Measurements from ENCODE around the gene USP32.
"Not testable (repeated sequence)": the region's sequence is repeated elsewhere in the genome, so short reads cannot be mapped to it uniquely, and the experiment has no call there.

USP32 gene, protein sequence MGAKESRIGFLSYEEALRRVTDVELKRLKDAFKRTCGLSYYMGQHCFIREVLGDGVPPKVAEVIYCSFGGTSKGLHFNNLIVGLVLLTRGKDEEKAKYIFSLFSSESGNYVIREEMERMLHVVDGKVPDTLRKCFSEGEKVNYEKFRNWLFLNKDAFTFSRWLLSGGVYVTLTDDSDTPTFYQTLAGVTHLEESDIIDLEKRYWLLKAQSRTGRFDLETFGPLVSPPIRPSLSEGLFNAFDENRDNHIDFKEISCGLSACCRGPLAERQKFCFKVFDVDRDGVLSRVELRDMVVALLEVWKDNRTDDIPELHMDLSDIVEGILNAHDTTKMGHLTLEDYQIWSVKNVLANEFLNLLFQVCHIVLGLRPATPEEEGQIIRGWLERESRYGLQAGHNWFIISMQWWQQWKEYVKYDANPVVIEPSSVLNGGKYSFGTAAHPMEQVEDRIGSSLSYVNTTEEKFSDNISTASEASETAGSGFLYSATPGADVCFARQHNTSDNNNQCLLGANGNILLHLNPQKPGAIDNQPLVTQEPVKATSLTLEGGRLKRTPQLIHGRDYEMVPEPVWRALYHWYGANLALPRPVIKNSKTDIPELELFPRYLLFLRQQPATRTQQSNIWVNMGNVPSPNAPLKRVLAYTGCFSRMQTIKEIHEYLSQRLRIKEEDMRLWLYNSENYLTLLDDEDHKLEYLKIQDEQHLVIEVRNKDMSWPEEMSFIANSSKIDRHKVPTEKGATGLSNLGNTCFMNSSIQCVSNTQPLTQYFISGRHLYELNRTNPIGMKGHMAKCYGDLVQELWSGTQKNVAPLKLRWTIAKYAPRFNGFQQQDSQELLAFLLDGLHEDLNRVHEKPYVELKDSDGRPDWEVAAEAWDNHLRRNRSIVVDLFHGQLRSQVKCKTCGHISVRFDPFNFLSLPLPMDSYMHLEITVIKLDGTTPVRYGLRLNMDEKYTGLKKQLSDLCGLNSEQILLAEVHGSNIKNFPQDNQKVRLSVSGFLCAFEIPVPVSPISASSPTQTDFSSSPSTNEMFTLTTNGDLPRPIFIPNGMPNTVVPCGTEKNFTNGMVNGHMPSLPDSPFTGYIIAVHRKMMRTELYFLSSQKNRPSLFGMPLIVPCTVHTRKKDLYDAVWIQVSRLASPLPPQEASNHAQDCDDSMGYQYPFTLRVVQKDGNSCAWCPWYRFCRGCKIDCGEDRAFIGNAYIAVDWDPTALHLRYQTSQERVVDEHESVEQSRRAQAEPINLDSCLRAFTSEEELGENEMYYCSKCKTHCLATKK (N-terminal part only)

DNA sequence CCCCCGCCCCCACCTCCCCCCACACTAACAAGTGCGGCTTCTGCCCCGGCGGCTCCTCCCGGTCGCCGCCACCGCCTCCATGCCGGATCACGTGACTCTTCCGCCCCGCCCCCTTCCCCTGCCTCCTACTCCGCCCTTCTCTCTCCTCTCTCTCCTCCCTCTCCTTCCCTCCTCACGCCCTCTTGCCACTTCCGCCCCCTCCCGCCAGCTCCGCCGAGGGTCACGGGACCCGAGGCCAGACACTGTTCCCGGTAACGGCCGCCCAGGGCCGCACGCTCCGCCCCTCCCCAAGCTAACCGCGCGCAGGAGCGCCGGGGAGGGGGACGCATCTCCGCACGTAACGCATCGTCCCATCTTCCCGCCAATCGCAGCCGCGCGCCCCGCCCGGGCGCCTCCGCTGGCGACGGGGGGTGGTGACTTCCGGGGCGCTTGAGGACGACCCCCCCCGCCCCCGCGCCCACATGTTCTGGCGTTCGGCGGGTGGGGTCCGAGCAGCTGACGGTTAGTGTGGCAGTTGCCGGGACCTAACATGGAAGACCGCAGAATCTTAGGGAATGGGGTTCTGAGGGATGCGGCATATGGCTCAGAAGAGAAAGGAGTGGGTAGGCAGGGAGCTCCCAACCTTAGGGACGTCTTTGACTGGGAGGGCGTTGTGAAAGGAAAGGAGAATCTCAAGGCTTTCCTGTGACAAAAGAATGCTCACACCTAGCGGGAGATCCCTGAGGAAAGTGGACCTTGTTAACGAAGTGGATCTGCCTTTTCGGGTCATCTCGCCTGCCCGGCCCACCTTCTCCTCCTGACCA lies at the start of gene USP32:
Gene USP32, minus strand, starts transcription at position 92 of the 803 bp plus-strand sequence. CDS start 194 bp downstream, outside the sequence.
- peak; percentile 98 for DNase-seq

DNA sequence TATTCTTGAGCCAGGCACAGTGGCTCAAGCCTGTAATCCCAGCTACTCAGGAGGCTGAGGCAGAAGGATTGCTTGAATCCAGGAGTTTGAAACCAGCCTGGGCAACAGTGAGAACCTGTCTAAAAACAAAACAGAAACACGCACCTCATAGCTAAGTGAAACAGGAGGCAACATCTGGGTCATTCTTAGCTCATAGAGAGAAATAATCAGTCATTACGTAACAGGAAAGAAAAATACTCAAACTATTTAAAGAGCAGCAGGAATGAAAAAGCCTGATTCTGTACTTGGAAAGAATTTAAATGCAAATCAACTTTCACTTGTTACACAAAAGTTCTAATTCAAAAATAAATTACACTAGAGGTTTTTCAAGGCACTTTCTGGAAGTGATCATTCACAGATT lies 47.6 kb upstream of the USP32 start:
- DNase-seq: no peak

DNA sequence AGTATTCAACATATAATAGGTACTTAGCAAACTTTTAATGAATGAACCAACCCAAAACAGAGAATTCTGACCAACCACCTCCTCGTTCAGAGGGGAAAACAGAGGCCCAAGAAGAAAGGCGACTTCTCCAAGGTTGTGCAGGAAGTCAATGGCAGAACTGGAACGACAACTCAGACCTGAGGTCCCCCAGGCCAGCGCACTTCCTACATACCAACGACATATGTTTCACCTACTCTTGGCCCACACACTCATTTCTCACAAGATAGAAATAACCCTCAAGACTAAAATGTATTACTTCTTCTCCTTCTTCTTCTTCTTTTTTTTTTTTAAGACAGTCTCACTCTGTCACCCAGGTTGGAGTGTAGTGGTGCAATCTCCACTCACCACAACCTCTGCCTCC lies 44.7 kb upstream of the USP32 start:
- no peak for DNase-seq

DNA sequence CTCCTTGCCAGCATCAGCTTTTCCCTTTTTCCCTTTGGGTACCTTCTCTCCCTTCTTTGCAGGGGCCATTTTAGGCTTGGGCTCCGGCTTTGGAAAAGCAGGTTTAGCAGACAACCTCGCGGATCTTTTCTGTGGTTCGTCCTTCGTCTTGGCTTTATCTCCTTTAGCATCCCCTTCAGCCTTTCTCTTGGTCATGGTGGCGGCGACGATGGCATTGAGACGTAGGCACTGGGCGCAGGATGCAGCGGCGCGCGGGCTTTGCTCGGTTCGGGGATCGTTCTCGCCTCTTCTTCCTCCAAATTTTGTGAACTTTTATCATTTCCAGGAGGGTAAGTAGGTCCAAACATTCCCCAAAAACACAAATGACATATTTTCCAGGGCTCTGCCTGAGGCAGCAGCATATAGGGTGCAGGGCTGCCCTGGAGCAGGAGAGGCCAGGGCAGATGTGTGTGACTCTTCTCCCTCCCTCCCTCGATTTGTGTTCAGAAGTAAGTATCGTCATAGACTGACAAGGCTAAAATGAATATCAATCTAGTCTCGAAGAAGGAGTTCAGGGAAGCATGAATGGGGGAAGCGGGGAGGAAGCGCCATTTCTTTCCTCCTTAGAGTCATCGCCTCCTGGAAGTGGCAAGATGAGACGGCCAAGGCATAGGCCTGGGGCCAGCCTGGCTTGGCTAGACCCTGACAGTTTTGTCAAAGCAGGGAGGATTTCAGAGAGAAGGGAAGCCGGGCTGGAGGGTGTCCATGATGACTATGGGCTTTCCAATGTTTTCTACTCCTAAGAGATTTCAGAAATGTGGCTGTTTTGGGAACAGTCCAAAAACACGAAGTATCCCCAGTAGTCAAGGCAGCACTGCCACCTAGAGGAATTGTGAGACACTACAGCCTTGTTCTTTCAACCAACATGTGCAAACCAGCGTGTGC lies 43.6 kb upstream of the USP32 start:
- peak; percentile 81 for DNase-seq

DNA sequence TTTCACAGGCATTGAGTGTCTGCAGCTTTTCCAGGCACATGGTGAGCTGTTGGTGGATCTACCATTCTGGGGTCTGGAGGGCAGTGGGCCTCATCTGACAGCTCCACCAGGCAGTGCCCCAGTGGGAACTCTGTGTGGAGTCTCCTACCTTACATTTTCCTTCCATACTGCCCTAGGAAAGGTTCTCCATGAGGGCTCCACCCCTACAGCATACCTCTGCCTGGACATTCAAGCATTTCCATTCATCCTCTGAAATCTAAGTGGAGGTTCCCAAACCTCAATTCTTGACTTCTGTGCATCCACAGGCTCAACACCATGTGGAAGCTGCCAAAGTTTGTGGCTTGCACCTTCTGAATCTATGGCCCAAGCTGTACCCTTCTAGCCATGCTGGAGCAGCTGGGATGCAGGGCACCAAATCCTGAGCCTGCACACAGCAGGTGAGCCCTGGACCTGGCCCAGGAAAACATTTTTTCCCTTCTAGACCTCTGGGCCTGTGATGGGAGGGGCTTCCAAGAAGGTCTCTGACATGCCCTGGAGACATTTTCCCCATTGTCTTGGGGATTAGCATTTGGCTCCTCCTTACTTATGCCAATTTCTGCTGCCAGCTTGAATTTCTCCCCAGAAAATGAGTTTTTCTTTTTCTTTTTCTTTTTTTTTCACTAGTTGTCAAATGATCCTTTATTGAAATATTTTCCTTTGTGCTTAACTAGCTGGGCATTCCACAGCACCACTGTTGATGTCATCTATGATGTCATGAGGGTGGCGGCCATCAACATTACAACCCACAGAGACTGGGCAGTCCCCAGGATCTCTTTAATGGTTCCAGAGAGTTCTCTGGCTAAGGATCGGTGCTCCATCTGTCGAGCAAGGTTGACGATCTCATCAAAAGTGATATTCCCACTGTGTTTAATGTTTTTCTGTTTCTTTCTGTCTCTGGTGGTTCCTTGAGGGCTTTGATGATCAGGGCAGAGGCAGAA lies 41.4 kb upstream of the USP32 start:
- peak; percentile 2 for DNase-seq

DNA sequence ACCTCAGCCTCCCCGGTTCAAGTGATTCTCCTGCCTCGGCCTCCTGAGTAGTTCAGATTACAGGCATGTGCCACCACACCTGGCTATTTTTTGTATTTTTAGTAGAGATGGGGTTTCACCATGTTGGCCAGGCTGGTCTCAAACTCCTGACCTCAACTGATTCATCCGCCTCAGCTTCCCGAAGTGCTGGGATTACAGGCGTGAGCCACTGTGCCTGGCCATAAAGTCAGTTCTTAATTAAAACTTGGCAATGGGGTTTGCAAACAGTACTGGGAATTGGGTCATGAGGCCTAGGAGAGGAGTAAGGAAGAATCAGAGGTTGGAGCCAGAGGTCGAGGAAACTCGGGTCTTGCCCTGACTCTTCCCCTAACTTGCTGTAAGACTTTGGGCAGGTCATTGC lies 38.6 kb upstream of the USP32 start:
- DNase-seq: not testable (repeated sequence)

DNA sequence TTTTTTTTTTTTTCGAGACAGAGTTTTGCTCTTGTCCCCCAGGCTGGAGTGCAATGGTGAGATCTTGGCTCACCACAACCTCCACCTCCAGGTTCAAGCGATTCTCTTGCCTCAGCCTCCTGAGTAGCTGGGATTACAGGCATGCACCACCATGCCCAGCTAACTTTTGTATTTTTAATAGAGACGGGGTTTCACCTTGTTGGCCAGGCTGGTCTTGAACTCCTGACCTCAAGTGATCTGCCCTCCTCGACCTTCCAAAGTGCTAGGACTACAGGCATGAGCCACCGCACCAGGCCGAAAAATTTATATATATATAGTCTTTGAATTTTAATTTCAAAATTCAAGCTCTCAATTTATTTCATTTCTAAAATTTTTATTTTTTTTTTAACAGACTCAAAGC lies 36.6 kb upstream of the USP32 start:
- not testable (repeated sequence) for DNase-seq

DNA sequence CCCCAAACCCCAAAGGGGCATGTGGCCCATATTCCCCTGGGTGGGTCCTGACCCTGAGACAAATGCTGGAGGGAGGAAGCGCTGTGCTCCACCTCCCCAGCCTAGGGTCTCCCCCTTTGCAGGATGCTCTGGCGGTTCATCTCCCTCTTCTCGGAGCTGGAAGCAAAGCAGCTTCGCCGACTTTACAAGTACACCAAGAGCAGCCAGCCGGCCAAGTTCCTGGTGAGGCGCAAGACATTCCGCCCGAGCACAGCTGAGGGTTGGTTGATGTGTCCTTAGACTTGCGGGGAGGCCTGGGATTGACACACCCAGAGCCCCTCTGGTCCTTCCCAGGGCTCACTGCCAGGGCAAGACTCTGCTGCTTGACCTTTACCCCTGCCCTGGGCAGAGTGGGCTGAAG lies 34.7 kb upstream of the USP32 start:
- DNase-seq: no peak

DNA sequence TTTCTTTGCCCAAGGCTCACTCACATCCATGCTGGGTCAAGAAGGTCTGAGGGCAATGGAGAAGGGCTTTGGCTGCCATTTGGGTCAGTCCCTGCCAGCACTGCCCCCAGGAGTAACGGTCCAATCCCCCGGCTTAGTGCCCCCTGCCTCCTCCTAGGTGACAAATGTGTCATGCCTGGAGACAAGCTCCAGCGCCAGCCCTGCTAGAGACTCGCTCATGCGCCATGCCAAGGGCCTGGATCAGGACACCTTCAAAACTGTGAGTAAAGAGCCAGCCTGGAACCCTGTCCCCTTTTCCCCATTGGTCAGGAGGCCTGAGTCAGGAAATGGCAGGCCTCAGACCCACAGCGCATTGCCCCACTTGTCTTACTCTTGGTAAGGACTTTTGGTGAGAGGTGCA lies 33.7 kb upstream of the USP32 start:
- no peak for DNase-seq

DNA sequence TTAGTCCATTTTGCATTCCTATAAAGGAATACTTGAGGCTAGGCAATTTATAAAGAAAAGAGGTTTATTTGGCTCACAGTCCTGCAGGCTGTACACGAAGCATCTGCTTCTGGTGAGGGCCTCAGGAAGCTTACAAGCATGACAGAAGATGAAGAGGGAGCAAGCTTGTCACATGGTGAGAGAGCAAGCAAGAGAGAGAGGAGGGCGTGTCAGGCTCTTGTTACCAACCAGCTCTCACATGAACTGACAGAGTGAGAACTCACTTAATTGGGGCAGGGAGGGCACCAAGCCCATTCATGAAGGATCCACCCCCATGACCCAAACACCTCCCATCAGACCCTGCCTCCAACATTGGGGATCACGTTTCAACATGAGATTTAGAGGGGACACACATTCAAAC lies 31.9 kb upstream of the USP32 start:
- no peak for DNase-seq

DNA sequence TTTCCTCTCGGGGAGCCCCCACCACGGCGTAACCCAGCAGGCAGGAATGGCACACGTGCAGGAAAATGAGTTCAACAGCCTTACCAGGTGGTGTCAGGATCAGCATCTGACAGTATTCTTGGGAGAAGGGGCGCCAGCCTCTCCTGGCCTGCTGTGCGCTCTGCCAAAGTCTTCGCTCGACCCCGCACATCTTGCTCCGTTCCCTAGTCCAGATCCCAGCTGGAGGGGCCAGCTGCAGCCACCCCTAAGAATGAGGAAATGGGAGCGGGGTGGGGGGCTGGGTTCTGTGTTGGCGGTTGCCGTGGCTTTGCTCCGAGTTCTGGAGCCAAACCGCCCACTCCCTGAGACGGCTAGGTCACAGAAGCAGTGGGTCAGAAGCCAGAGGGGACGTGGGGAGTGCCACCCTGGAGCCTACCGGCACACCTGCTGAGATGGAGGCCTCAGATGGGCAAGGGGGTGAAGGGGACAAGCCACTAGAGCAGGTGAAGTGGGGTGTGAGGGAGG lies 30.3 kb upstream of the USP32 start, which contains the start of gene CHCT1:
Gene CHCT1, plus strand, starts transcription at position 328 of the 504 bp plus-strand sequence. Its CDS starts 104 bp downstream, at position 432.
- no peak for DNase-seq

DNA sequence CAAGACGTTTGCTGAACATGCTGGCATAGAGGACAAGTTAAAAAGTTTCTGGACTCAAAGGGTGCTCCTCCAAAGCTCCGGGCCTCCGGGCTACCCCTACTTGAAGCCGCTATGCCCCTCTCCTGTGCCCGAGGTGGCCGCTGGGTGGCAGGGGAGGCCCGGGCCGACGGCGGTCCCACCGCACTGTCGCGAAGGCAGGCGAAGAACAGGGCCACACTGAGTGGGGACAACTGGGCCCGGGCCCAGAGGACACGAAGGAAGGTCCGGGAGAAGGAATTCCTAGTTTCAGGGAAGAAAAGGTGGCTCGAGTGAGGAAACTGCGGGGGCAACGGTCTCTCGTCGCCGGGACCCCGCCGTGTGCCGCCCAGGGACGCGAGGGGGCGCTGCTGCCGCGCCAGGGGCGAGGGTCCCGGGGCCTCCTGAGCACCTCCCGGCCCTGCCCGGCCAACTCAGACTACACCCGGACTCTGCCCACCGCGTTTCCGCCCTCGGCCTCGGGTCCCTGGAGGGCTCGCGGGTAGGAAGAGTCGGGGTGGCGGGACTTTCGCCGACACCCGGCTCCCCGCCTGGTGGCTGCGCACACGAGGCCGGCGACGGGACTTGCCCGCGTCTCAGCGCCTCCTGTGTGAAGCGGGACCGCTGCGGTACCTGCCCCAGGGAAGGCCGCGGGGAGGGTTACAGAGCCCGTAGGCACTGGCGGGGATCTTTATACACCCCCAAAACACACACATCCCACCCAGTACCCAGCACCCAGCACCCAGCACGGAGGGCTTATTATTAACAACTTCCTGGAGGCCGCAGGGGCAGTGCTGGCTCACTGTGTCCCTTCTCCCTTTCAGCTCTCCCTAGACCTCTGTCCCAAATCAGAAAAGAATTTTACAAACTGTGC lies 29.6 kb upstream of the USP32 start:
- peak; percentile 85 for DNase-seq

DNA sequence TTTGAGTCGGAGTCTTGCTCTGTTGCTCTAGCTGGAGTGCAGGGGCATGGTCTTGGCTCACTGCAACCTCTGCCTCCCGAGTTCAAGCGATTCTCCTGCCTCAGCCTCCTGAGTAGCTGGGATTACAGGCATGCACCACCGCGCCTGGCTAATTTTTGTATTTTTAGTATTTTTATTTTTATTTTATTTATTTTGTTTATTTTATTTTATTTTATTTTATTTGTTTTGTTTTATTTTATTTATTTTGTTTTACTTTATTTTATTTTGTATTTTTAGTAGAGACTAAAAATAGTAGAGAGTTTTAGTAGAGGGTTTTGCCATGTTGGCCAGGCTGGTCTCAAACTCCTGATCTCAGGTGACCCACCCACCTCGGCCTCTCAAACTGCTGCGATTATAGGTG lies 27.9 kb upstream of the USP32 start:
- not testable (repeated sequence) for DNase-seq

DNA sequence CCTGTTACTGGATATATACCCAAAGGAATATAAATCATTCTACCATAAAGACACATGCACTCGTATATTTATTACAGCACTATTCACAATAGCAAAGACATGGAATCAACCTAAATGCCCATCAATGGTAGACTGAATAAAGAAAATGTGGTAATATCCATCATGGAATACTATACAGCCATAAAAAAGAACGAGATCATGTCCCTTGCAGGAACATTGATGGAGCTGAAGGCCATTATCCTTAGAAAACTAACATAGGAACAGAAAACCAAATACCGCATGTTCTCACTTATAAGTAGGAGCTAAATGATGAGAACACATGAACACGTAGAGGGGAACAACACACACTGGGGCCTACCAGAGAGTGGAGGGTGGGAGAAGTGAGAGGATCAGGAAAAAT lies 27.1 kb upstream of the USP32 start:
- not testable (repeated sequence) for DNase-seq

DNA sequence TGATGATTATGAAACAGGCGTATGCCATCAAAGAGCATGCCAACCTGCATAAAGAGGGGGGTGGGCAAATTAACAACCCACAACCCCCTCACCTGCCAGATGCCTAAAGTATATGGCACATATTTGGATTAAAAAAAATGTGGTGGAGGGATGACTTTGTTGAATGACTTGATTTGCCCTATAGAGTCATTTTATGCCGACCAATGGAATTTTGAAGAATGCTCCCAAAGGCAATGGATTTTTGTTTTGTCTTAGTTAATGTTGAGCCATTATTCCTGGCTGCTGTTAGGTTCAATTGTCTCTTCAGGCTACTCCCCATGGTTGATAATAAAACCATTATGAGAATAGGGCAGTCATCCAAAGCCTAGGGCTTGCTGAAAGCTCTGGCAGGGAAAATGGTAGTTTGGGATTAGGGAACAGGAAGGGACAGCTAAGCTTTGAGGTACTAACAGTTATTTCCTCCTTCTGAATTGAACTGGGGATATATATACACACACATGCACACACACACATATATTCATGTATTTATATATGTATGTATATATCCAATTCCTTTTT lies 24.5 kb upstream of the USP32 start:
- DNase-seq: no peak

DNA sequence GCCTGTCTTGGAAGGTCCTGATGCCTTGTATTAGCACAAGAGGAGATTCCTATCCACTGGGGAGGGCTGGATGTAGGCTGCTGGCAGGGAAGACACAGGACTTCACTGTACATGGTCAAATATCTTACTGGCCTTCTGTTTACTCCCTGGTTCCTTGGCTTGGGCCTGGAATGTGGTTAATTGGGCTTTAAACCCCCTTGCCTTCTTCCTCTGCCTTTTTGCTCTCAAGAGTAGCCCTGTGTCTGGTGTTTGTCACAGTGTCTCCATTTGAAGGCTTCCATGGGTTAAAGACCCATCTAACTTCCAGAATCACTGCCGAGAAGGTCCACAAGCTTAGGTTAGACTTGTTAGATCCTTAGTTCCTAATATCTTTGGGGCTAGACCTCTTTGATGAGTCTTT lies 23.2 kb upstream of the USP32 start:
- no peak for DNase-seq

DNA sequence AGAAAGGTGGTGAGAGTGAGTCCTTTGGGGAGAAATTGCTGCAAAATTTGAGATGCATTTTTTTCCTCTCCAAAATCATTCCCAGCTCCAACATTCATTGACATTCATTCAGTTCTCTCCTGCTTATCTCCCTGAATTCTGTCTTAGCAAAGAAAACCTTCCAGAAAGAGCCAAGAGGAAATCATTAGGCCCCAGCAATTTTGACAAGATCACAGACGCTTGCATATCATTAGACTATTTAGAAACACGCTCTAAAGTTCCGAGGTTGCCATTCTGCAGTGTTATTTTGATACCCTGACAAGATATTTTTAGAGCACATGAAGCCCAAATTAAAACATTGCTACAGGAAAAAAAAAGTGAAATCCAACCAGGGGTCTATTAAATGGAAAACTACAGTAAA lies 20.8 kb upstream of the USP32 start:
- no peak for DNase-seq

DNA sequence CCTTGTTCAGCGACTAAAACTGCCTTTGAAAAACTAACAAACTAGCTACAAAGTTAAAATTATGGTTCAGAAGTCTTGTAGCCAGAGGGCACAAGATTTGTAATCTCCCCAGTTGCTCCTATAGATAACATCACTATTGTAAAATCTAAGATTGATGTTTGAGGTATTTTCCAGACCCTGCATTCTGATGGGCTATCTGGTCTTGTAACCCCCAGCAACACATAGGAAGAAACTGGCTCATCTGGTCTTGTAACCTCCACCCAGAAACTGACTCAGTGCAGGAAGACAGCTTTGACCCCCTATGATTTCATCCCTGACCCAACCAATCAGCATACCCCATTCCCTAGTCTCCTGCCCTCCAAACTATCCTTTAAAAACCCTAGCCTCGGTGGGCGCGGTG lies 18.1 kb upstream of the USP32 start:
- no peak for DNase-seq
